Fibroblast of skin of scalp (primary cell): ENCODE measurements around the gene CFAP73.
"Not testable (repeated sequence)": the region's sequence is repeated elsewhere in the genome, so short reads cannot be mapped to it uniquely, and the experiment has no call there.

Source experiments
- DNase-seq: peaks from one replicate; pipeline ENCODE4 v3.0.0-alpha.2; 2013

CFAP73 gene

DNA sequence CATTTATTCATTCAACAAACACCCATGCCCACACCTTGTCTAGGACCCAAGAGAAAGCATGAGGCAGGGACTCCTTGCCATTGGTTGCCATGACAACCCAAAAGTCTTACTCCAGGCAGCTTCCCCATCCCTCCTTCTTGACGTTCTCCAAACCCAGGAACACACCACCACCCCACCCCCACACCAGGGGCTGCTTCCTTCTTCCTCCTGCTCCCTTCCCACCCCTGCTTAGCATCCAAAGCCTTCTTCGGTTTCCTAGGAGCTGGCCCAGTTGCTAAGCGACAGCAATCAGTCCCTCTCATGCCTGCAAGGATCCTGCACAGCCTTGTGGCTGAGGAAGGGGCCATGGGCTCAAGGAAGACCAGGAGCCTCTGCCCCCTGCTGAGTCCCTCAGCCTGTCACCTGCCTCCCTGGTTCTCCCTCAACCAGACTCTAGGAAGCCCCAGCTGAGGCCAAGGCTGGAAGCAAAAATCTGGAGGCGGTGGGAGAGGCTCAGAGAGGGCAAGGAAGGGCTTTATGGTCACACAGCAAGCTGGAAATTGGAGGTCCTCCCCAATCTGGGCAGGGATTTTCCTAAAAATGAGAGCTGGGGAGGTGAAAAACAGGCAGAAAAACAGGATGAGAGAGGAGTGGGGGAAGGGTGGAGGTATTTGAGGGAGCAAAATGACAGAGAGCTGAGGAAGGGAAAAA, 29.4 kb upstream of the CFAP73 start:
- DNase-seq = no peak

DNA sequence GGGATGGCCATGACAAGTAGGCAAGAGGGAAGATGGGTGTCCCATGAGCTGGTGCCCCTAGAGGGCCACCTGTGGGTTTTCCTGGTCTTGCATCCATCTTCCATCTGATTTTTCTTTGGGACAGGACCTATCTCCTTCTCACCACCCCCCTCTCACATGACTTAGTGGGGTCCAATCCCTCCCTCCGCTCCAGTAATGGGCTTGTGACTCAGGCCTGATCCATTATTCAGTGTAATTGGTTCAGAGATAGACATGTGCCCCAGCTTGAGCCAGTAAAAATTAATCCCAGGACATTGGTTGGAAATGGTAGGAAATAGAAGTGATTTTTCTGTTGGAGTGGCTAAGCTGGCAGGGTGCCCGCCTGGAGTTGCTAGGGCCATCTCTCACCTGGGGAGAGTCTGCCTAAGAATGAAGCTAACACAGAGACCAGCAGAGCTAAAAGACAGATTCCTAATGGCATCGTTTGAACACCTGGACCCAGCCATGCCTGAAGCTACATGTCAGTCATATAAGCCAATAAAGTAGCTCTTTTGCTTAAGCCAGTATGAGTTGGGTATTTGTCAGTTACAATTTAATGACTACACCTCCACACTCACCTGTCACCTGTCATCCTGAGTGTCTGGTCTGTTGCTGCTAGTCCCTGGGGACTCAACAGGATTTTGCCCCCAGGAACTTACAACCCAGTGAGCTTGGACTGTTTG, 28.7 kb upstream of the CFAP73 start:
- no peak for DNase-seq

DNA sequence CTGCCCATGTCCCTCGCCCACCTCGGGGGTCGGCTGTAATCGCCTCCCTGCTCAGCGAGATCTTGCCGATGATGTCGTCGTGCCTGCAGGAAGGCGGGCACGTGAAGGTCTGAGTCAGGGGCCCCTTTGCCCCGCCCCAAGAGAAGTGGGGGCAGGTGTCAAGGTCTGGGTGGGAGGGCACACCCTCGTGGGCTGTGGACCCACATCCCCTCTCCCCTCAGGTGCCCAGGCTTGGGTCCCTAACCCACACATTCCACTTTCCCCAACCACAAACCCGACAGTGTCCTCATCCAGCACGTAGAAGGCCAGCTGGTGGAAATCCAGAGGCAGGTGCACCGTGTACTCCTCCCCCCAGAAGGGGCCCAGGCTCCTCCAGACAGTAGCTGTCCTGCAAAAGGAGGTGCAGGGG, 21.7 kb upstream of the CFAP73 start:
- DNase-seq = no peak

DNA sequence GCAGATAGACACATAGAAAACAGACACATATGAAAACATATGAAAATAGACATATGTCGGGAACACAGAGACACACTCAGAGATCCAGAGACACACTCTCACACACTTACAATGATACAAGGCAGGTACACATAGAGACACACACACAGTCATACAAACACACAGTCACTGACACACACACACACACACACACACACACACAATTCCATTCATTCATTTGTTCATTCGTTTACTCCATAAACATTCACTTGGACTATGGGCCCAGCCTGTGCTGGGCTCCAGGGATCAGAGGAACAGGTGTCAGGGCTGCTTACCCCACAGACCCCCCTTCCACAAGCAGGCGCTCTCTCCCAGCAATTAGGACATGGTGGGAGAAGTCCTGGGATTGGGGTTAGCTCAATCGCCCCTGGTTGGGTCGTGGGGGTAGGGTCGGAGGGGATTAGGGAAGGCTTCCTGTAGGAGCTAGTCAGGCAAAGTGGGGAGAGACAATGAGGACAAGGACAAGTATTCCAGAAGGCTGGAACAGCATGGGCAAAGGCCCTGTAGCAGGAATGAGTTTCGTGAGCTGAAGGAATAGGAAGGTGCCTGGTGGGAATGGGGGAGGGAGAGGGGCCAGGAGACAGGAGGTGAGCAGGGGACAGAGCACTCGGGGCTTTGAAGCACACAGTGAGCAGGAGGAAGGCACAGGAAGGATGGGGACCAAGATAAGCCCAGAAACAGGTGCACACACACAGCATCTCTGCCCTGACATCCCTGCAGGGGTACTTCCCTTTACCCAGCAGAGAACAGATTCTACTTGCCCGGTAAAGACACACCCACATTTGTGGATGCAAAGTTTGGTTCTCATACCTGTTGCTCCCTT, 20.5 kb upstream of the CFAP73 start:
- no peak for DNase-seq

DNA sequence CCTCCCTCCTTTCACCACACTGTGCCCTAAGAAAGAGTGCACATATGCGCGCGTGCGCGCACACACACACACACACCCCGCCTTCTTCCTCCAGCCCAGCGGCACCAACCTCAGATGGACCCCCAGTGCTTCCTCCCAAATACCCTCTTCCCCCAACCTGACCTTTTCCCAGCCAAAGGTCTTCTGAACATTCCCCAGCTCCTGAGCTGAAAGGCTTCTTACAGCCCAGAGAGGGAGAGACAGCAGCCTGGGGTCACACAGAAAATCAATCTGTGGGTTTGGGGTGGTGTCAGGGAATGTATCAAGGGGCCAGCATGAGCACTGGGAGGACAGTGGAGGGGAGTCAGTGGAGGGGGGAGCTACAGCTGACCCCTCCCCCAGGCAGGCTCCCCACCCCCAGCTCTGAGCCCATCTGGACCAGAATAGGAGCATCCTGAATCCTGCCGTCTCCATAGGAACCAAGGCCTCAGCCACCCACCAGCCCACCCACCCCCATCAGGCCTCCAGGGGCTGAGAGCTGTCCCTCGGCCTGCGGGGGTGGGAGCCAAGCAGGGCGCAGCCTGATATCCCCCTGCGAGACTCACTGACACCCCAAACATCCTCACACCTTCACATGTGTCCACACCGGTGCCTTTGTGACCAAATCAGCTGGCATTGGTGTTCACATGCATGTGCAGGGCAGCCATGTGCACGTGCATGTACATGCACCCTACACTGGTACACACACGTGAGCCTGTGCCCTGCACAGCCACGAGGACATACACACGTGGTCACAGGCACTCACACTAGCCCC, 19.7 kb upstream of the CFAP73 start:
- no peak for DNase-seq

DNA sequence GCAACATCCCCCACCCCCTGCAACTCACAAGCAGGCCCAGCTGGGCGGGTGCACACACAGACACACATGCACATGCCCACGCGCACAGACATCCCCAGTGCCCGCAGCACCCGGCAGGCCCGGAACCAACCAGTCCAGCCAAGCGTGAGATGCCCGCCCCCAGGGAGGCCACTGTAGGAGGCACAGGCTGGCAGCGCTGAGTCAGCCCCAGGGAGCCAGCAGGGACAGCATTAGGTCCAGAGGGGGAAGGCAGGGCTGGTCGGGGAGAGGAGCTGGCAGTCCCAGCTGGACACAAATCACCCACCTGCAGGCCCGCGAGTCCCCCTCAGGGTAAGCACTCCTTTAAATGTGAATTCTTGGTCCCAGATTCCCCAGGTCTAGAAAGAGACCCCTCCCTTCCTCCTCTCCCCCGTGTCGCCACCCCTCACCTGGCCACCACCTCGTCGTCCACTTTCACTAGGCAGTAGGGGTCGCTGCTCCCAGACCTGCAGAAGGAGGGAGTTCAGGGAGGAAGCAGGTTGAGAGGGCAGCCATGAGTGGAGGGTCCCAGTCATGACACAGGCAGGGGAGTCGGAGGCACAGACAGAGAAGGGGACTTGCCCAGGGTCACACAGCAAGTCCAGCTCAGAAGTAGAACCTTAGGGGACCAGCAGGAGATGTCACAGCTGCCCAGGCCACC, 18.9 kb upstream of the CFAP73 start:
- no peak for DNase-seq

DNA sequence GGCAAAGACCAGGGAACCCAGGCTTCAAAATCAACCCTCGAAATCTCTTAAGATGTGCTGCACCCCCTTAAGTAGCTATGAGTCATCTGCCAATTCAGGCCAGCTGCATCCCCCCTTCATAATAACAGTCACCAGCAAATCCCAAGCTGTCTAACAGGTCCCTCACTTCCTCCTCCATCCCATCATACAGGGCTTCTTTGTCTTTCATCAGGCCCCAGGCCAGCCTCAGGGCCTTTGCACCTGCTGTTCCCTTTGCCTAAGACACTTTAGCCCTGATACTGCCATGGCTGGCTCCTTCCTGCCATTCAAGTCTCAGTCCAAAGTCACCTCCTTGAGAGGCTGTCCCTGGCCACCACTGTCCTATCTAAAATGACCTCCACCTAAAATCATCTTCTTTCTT, 18.0 kb upstream of the CFAP73 start:
- DNase-seq = no peak

DNA sequence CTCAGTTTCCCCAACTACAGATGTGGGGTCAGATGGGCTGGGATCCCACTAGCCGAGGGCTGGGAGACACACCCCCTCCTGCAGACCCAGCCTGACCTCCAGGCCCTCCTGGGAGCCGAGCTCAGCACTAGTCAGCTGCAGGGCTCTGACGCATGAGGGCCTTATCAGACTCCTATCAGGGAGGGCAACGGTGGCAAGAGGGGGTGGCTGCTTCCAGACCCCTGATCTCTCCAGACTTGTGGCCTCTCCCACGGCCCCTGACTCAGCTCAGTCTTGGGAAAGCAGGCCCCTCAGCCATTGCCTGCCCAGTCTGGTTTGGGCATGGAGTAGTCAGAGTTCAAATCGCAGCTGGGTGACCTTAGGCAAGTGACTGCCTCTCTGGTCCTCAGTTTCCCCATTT, 16.5 kb upstream of the CFAP73 start:
- no peak for DNase-seq

DNA sequence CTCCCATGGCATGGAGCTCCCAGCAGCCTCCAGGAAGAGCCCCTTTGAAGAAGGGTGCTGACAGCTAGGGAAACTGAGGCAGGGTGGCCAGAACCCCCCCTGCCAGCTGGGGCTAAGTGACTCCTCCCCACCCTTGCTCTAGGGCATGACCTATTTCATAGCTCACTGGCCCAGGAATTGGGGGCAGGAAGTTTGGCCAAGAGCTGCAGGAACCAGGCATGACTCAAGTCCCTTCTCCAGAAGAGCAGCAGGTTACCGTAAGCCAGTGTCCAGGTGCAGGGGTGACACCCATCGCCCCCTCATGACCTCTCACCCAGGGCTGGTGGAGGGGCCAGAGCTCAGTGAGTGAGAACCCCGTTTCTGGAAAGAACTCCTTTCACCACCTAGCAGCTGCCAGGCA, 15.9 kb upstream of the CFAP73 start:
- DNase-seq = no peak

DNA sequence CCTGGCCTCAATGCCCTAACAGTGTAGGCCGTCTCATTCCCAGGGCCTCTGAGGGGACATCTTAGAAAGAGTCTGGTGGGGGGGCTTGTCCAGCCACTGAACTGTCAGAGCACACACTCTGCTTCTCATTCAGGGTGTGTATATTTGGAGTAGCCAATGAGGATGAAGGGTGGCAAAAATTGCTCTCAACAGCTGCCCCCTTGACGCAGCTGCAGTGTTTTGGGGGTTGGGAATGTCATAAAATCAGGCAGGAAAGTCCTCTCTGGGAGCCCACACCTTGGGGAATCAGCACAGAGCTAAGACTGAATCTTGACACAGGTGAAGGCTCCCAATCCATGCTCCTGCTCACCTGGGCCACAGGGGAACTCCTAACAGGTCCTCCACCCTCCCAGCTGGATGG, 15.5 kb upstream of the CFAP73 start:
- DNase-seq = no peak

DNA sequence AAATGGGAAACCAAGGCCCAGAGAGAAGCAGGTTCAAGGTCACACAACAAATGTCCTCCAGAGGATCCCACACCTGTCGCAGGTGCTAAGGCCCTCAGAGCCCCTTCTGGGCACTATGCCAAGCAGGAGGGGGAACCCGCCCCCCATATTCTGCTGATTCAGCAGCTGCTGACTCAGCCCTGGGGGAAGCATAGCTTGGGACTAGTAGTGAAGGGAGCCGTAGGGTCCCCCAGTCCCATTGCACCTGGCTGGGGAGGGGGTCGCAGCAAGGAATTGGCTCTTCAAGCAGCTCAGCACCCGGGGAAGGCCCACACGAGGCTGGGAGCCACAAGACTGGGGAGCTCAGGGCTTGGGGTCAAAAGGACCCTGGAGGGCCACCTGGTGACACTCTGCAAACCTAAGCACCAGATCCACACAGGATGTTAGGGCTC, 15.0 kb upstream of the CFAP73 start:
- DNase-seq = no peak

DNA sequence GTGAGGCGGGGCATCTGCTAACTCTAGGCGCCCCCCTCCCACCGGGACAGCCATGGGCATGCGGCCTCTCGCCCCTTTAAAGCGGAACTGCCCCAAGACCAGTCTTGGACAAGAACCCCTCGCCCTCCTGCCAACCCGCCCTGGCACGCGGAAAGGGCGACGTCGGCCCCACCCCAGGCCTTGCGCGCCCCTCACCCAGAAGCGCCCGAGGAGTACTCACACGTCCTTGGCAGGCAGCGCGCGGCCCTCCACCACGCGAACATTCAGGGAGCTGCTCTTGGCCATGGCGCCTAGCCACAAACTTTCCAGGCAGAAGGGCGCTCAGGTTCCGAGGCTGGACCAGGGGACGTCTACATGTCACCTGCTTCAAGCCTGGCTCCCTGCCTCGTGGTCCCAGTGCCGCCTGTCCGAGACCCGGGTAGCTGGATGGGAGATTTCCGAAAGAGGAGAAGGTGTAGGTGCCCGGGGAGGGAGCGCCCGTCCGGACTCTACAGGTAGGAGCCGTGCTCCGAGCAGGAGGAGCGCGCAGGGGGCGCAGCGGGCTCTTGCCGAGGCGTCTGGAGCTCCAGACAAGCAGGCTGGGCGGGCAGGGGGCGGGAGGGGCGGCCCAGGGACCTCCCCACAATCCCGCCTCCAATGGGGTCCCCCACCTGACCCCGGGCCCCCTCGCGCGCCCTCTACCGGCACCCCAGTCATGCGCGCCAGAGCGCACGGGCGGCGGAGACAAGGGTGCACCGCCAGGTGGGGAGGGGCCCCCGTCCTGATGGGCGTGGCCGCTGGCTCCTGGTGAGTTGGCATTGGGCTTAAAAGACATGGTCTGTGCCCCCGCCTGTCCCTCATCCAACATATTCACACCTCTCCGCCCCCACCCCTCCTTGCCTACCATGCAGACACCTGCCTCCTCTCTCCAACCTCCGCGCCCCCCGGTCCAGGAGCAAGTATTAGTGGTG, 14.1 kb upstream of the CFAP73 start, which contains the start of gene RASAL1:
Gene RASAL1 (minus strand): TSS at position 584 of the 950 bp plus-strand sequence. CDS start 299 bp downstream, at position 285.
- DNase-seq = no peak

DNA sequence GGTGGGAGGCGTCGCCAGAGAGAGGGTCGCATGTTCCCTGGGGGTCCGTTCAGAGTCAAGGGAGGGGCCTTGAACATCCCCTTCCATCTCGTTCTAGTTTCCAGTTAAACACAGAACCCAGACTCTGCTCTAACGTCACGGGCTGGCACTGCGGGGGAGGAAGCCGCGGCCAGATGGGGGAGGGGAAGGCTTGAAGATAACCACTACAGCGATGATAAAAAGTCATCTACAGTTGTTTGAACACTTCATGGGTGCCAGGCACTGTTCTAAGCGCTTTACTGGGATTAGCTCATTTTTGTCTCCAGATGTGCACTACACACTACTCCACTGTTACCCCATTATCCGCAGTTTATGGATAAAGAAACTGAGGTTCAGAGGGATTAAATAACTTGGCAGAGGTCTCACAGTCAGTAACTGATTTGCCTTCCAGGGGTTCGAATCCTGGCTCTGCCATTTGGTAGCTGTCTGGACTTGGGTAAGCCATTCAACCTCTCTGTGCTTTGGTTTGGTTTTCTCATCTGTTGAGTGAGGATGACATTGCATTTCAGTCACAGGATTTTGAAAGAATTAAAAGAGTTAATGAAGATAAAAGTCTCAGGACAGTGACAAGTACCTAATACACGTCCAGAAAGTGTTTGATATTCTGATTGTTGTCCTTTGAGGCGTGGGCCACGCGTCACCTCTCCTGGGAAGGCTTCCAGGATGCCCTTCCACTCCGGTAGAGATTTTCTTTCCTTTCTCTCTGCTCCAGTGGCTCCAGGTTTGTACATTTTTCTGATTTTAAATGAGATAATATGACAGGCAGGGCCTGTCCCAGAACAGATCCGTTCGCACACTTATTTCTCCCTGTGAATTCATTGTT, 13.2 kb upstream of the CFAP73 start:
- DNase-seq = no peak

DNA sequence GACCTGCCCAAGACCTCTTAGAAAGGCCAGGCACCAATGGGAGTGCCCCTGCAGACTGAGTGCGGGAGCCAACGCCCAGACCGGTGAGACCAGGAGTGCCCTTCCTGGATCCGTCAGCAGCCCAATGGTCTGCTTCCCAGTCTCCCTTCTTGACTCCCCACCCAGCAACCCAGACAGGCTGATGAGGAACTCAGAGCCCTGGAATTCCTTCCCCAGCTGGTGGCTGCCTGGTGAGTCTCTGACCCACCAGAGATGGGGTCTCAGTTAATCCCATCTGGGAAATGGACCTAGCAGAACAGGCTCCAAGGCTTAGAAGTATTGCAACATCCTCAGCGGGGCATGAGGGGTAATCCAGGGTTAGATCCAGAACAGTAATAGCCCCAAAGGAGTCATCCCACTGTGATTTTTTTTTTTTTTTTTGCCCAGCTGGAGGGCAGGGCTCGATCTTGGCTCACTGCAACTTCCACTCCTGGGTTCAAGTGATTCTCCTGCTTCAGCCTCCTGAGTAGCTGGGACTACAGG, 12.5 kb upstream of the CFAP73 start:
- no peak for DNase-seq

DNA sequence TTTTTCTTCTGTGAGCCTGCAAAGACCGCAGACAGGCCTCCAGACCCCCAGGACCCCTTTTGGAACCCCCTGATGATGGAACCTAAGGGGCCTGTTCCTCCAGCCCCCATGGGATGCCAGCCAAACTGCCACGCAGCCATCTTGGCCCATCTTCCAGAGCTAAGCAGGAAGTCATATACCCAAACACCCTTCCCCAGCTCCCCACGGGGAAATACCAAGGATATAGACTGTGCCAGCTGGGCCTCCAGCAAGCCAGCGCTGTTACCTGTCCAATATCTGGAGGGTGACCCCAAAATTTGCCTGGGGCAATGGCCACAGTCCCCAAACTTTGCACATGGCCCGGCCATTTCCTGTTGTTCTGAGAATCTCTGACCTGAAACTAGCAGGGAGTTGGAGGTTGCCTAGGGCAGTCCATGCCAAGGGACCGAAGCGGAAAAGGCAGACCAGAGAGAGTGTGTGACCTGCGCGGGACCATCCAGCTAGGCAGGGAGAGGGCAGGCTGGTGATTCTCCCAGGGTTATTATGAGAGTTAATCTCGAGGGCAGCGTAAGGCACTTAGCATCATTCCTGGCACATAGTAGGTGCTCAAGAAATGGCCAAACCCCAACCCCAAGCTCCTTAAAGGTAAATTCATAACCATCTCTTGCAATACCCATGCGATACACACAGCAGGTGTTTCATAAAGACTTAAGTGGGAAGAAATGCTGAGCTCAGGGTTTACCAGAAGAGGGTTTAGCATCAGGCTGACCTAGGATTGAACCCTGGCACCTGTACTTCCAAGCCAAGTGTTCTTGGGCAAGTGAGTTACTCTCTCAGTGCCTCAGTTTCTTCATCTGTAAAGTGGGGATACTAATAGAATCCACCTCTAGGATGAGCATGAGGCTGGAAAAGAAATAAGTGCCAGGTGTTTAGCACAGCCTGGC, 11.4 kb upstream of the CFAP73 start:
- DNase-seq = no peak

DNA sequence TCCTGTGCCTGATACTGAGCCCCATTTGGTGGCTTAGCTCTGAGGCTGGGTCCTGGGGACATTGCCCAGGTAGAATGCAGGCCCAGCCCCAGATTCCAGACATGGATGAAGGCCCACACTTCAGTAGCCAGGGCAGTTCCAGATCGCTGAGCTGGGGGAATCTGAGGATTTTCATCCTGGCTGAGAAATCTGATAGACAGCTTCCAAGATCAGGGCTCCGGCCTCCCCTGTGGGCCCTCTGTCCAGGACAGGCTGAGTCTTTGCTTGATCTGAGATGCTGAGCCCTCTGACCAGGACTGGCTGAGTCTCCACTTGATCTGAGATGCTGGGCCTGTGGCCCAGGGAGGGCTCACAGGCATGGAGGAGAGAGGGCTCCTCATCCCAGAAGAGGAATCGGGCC, 10.7 kb upstream of the CFAP73 start:
- DNase-seq = no peak

DNA sequence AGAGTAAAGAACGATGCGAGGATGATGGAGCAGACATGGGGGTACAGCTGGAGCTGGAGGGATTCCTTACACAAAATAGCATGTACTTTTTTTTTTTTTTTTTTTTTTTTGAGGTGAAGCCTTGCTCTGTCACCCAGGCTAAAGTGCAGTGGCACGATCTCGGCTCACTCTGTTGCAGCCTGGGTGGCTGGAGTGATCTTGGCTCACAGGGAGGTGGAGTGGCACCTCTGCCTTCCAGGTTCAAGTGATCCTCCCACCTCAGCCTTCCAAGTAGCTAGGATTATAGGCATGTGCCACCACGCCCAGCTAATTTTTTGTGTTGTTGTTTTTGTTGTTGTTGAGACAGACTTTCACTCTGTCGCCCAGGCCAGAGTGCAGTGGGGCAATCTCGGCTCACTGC, 8.8 kb upstream of the CFAP73 start:
- DNase-seq = no peak

DNA sequence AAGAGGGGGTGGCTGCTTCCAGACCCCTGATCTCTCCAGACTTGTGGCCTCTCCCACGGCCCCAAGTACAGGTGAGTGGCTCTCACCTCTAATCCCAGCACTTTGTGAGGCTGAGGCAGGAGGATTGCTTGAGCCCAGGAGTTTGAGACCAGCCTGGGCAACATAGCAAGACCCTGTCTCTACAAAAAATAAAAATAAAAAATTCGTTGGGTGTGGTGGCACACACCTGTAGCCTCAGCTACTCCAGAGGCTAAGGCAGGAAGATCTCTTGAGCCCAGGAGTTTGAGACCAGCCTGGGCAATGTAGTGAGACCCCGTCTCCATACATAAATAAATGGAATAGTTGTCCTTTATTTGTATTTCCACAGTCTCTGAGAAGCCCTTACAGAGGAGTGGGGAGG, 7.8 kb upstream of the CFAP73 start:
- not testable (repeated sequence) for DNase-seq
